DMS 273 (cell line): ENCODE results near the gene SF3B1.
"Not testable (repeated sequence)": the region's sequence is repeated elsewhere in the genome, so short reads cannot be mapped to it uniquely, and the experiment has no call there.

Source experiments
- DNase-seq: peaks from one replicate; lab custom pipeline; 2025; ENCODE audit not compliant: unreplicated experiment; lab: John Stamatoyannopoulos, UW

Gene SF3B1

DNA sequence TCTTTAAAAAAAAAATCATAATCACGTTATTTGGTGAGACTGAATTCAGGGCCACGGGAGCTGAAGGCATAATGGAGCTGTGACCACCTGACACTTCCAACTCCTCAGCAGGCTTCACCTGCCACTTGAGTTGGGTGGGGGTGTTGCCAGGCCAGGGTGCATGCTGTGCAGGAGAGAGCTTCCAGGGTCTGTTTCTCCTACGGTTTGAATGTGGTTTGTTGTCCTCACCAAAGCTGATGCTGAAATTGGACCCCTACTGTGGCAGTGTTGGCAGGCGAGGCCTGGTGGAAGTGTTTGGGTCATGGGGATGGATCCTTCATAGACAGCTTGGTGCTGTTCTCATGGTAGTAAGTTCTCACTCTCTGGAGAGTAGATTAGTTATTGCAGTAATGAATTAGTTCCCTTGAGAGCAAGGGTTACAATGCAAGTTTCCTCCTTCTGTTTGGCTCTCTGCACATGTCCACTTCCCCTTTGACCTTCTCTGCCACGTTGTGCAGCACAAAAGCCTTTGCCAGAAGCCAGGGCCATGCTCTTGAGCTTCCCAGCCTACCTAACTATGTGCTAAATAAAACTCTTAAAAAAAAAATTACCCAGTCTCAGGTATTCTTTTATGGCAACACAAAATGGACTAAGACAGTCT lies 86.0 kb downstream of the SF3B1 start:
- no peak for DNase-seq

DNA sequence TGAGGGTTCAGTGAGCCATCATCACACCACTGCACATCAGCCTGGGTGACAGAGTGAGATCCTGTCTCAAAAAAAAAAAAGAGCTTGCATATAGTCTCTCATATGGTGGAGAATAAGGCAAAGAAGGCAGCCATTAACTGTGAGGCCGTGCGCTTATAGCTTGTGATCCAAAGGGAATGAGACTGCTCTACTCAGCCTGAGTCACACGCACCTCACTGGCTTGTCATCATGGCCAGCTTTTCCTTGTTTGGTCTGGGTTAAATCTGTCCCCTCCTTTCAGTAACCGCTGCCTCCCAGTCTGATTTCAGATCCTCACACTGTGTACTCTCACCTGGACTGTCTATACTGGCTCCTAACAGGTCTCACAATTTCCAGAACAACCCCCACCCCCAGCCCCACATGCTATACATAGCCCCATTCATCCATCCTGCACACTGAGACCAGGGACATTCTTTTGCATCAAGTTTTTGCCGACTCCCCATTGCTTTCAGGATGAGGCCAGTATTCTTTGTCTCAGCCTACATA lies 88.9 kb downstream of the SF3B1 start:
- no peak for DNase-seq

DNA sequence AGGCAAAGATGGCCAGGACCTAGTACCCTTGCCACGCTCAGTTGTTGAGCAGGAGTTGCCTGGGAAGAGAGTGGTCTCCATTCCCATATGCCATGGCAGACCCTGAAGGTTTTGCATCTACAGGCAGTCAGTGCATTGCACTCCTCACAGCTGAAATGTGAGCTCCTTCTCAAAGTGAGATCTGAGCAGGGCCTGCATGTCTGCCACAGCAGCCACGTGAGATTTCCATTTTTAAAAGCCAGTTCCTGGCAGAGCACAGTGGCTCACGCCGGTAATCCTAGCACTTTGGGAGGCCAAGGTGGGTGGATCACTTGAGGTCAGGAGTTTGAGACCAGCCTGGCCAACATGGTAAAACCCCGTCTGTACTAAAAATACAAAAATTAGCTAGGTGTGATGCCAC lies 90.9 kb downstream of the SF3B1 start:
- DNase-seq, result not testable (repeated sequence)

DNA sequence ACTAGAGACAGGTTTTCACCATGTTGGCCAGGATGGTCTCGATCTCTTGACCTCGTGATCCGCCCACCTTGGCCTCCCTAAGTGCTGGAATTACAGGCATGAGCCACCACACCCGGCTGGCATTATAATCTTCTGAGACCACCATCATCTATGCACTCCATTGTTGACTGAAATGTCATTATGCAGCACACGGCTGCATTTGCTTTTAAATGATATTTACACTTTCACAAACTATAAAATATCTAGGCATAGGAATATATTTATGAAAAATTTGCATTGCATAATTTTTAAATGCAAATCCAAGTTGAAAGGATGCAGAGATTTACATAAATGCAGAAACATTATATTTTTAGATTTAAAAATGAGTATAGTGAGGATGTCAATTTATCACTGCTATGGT lies 94.2 kb downstream of the SF3B1 start:
- DNase-seq, result no peak
